Measurements from ENCODE around the gene POFUT2.

Gene POFUT2

DNA sequence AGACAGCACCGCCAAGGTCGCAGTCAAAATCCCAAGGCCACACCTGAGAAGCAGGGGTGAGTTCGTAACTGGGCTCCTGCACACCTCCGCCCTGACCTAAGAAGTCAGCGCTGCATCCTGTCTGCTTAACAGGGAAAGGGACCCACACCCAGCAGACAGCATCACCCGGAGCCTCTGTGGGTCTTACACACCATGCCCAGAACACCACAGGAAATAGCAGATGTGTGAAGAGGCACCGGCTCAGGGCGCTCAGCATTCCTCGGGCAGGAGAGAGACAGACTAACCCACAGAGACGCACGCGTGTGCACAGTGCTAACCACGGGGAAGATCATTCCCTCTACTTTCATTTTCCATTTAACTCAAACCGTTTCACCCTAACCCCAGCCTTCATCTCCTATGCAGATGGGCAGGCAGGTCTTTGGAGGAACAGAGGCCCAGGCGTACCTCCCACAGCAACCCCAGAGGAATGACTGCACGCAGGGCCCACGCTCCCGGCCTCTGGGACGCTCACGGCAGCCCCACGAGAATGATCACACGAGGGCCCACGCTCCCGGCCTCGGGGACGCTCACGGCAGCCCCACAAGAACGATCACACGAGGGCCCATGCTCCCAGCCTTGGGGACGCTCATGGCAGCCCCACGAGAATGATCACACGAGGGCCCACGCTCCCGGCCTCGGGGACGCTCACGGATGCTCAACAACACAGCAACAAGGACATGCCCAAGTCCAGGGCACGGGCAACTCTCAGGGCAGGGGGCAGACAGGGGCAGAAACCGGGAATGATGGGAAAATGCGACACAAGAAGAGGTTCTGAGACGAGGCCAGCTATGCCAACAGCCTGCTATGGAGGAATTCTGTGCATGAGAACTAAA is 20.9 kb downstream of the POFUT2 start:
- no peak overlapping the region for H3K4me3 ChIP-seq (ENCODE audit: low read depth, low read length)
- DNase-seq (ENCODE audit: low read depth, low spot score), result peak; percentile 19
- no peak for TF ChIP-seq CTCF (IDR thresholded peaks at IDR 0.05; ENCODE audit: insufficient read depth, low read length, missing control alignments)
- ChIA-PET POLR2A (no interaction called here), CTCF (interaction anchor here (0.7 to 1.5 kb wide), 3 partner anchors 126 to 129 kb away, joined by 3 to 5 read pairs (median 3); no protein-coding TSS in a partner anchor)

DNA sequence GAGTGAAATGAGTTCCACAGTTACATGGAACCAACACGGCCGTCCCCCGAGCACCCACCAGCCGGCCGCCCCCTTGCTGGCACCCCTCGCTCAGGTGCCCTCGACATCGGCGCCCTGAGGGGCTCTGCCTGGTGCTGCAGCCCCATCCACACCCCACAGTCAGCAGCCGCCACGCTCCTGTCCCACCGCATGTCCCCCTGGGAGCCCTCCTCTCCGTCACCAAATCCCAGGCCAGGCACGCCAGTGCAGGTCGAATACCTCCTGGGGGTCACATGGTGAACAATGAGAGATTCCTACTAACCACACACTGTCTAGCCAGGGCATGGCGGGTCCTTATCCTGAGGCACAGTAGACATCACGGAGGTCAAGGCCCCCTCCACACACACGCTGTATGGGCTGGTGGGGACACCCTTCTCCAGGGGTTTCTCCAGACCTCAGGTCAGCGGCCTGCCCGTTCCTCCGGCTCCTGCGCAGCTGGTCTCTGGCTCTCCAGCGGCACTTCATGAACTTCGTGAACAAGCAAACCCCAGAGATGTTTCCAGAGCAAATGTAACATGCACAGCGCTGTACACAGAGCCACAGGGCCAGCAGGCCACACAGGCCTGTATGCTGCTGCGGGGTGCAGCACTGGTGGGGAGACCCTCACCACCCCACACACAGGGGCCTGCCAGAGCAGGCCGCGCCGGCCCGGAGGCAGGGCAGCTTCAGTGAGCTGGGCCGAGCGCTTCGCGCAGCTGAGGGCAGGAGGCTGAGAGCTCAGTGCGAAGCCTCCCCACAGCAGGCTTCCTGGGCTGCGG is 21.8 kb downstream of the POFUT2 start:
- no peak overlapping the region for H3K4me3 ChIP-seq (ENCODE audit: low read depth, low read length)
- TF ChIP-seq CTCF (IDR thresholded peaks at IDR 0.05; ENCODE audit: insufficient read depth, low read length, missing control alignments), result no peak
- POLR2A ChIA-PET, result no interaction called here
- CTCF ChIA-PET, result interaction anchor here (0.7 to 1.5 kb wide), 2 partner anchors 126 to 128 kb away, joined by 3 read pairs; no protein-coding TSS in a partner anchor
- no peak for DNase-seq (ENCODE audit: low read depth, low spot score)

- TF ChIP-seq CTCF (IDR thresholded peaks at IDR 0.05; ENCODE audit: insufficient read depth, low read length, missing control alignments), result no peak
- no peak for DNase-seq (ENCODE audit: low read depth, low spot score)
- CTCF ChIA-PET, result interaction anchor here (1.3 to 1.7 kb wide), 2 partner anchors 11 to 124 kb away, joined by 3 to 7 read pairs; no protein-coding TSS in a partner anchor
- POLR2A ChIA-PET, result no interaction called here
- H3K4me3 ChIP-seq (ENCODE audit: low read depth, low read length), result no peak overlapping the region
Measured at GRCh38 chr21:45264912-45265515, 22.7 kb downstream of the POFUT2 start.

DNA sequence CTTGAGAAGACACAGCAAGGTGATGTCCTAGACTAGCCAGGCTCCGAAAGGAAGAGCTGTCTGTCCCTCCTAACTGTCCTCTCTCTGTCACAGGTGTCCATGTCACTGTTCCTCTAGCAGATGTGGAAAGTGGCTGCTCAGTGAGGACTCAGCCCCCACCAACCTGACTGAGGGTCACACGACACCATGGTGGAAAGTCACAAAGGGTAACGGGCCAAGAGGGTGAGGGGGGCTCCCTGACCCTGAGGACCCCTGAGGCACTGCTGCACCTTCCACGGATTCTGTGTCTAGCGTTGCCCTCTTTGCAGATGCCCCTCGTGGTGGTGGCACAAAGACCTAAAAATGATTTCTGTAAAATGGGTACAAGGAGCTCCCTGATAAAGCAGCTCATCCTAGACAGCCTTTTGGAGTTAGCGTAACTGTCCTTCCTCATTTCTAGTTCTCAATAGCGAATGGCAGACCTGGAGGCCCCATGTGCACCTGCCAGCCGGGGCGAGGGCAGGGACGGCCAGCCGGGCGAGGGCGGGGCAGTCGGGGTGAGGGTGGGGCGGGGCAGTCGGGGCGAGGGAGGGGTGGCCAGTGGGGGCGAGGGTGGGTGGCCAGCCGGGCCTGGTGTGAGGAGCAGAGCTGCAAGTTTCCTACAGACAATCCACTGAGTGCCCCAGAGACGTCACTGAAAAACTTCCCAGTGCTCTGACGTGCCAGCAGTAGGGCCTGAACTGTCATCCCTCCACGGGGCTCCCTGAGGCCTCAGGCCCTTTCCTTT is 23.4 kb downstream of the POFUT2 start:
- no peak for DNase-seq (ENCODE audit: low read depth, low spot score)
- TF ChIP-seq CTCF (IDR thresholded peaks at IDR 0.05; ENCODE audit: insufficient read depth, low read length, missing control alignments), result no peak
- ChIA-PET CTCF (interaction anchor here (1.3 to 1.7 kb wide), 2 partner anchors 12 to 124 kb away, joined by 3 to 7 read pairs; no protein-coding TSS in a partner anchor), POLR2A (no interaction called here)
- H3K4me3 ChIP-seq (ENCODE audit: low read depth, low read length), result no peak overlapping the region

GRCh38 chr21:45263534-45263933 is 24.2 kb downstream of the POFUT2 start:
- CTCF ChIA-PET, result interaction anchor here (1.7 kb wide), 1 partner anchor 13 kb away, joined by 3 read pairs; no protein-coding TSS in a partner anchor
- POLR2A ChIA-PET, result no interaction called here
- no peak for DNase-seq (ENCODE audit: low read depth, low spot score)
- no peak for TF ChIP-seq CTCF (IDR thresholded peaks at IDR 0.05; ENCODE audit: insufficient read depth, low read length, missing control alignments)
- H3K4me3 ChIP-seq (ENCODE audit: low read depth, low read length), result no peak overlapping the region

All from AG04449 (cell line).